Body of pancreas (tissue), 4 donors: Measurements from ENCODE around the gene MYO16.

Experiments used
- POLR2A ChIP-seq, 3 donors: fragments of 450-650 bp; IDR thresholded peaks; one replicate each; pipeline ENCODE4 v1.6.1; 2016; ENCODE audit warnings: antibody characterized with exemption in 3 of 3, mild to moderate bottlenecking in 2 of 3
- TF ChIP-seq, protein P1 (sequence below), 7 experiments: fragments of 450-650 bp in 4 of 7; fragments of 200-600 bp in 3 of 7; sonication (generic) in 3 of 7; IDR thresholded peaks; one replicate each; pipeline ENCODE4 v1.5.1; 2016 to 2019; ENCODE audit warnings: antibody characterized with exemption in 7 of 7

DNA sequence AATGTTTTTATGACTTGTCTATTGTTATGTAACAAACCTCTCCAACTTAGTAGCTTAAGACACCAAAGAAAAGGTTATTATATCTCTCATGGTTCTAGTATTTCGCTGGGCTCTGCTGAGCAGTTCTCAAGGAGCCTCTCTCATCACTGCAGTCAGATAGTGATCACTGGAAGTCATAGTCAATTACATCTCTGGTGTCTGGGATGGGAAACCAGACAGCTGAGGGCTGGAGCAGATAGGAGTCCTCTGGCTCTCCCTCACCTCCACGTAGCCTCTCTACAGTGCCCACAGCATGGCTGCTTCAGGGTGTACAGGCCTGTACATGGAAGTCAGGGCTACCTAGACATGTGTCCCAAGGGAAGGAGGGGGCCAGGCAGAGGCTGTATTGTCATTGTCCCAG lies 507.5 kb downstream of the MYO16 start:
- TF ChIP-seq, protein P1, sequence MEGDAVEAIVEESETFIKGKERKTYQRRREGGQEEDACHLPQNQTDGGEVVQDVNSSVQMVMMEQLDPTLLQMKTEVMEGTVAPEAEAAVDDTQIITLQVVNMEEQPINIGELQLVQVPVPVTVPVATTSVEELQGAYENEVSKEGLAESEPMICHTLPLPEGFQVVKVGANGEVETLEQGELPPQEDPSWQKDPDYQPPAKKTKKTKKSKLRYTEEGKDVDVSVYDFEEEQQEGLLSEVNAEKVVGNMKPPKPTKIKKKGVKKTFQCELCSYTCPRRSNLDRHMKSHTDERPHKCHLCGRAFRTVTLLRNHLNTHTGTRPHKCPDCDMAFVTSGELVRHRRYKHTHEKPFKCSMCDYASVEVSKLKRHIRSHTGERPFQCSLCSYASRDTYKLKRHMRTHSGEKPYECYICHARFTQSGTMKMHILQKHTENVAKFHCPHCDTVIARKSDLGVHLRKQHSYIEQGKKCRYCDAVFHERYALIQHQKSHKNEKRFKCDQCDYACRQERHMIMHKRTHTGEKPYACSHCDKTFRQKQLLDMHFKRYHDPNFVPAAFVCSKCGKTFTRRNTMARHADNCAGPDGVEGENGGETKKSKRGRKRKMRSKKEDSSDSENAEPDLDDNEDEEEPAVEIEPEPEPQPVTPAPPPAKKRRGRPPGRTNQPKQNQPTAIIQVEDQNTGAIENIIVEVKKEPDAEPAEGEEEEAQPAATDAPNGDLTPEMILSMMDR (IDR thresholded peaks at IDR 0.05) = no peak
- TF ChIP-seq POLR2A (IDR thresholded peaks at IDR 0.05) = no peak
